T1000 (cell line): ENCODE results near the gene FAM168A.
"Not testable (repeated sequence)": the region's sequence is repeated elsewhere in the genome, so short reads cannot be mapped to it uniquely, and the experiment has no call there.

ENCODE experiments used
- DNase-seq: peaks from one replicate; lab custom pipeline; 2025; ENCODE audit warnings: mixed read lengths; lab: John Stamatoyannopoulos, UW

The FAM168A gene

GRCh38 chr11:73518195-73518594 is 79.7 kb downstream of the FAM168A start:
- no peak for DNase-seq

- no peak for DNase-seq
Measured at GRCh38 chr11:73516080-73516479, 81.8 kb downstream of the FAM168A start.

- DNase-seq: no peak
Measured at GRCh38 chr11:73513707-73514106, 84.2 kb downstream of the FAM168A start.

- no peak for DNase-seq
Measured at GRCh38 chr11:73510877-73511276, 87.0 kb downstream of the FAM168A start.

GRCh38 chr11:73510106-73510505 is 87.8 kb downstream of the FAM168A start:
- DNase-seq: no peak

GRCh38 chr11:73509188-73509587 is 88.7 kb downstream of the FAM168A start:
- no peak for DNase-seq

GRCh38 chr11:73508243-73509176 is 89.4 kb downstream of the FAM168A start:
- no peak for DNase-seq

- no peak for DNase-seq
Measured at GRCh38 chr11:73507086-73507485, 90.8 kb downstream of the FAM168A start.

GRCh38 chr11:73506038-73506437 is 91.9 kb downstream of the FAM168A start:
- DNase-seq: no peak

- DNase-seq: no peak
Measured at GRCh38 chr11:73498343-73498742, 99.6 kb downstream of the FAM168A start.

- no peak for DNase-seq
Measured at GRCh38 chr11:73496134-73496533, 101.8 kb downstream of the FAM168A start.

GRCh38 chr11:73495731-73496130 is 102.2 kb downstream of the FAM168A start:
- no peak for DNase-seq

GRCh38 chr11:73493956-73494598 is 103.8 kb downstream of the FAM168A start:
- peak; percentile 34 for DNase-seq

- no peak for DNase-seq
Measured at GRCh38 chr11:73481626-73482025, 116.3 kb downstream of the FAM168A start.

- no peak for DNase-seq
Measured at GRCh38 chr11:73480677-73481076, 117.2 kb downstream of the FAM168A start.

GRCh38 chr11:73478737-73479347 is 119.1 kb downstream of the FAM168A start:
- DNase-seq: no peak

- DNase-seq: no peak
Measured at GRCh38 chr11:73477518-73477917, 120.4 kb downstream of the FAM168A start.

- no peak for DNase-seq
Measured at GRCh38 chr11:73475549-73476095, 122.3 kb downstream of the FAM168A start.

- no peak for DNase-seq
Measured at GRCh38 chr11:73473252-73473651, 124.7 kb downstream of the FAM168A start.

- DNase-seq: not testable (repeated sequence)
Measured at GRCh38 chr11:73470036-73470612, 127.8 kb downstream of the FAM168A start.

GRCh38 chr11:73469401-73469800 is 128.5 kb downstream of the FAM168A start:
- no peak for DNase-seq

- DNase-seq: no peak
Measured at GRCh38 chr11:73468590-73469161, 129.2 kb downstream of the FAM168A start.
